A549 treated with ZK216348 at 1 μM for 4 hours (cell line): ENCODE data around the gene MORF4L2. TPM values are rescaled to one million over a fixed set of nuclear protein-coding genes. Genes with fewer than 3 reads are reported as not detected.

Experiments
- total RNA-seq: library from RNA; stranded (reverse); fragments of 200-300 nt; extraction: Qiagen RNA extraction; gene quantifications from 5 replicates; pipeline ENCODE4 v1.2.3, GENCODE V29; 2022; ENCODE audit warnings: low read depth

MORF4L2 gene, protein sequence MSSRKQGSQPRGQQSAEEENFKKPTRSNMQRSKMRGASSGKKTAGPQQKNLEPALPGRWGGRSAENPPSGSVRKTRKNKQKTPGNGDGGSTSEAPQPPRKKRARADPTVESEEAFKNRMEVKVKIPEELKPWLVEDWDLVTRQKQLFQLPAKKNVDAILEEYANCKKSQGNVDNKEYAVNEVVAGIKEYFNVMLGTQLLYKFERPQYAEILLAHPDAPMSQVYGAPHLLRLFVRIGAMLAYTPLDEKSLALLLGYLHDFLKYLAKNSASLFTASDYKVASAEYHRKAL
- total RNA-seq: 473 to 1,143 TPM (median 493 TPM) in 5 replicates

DNA sequence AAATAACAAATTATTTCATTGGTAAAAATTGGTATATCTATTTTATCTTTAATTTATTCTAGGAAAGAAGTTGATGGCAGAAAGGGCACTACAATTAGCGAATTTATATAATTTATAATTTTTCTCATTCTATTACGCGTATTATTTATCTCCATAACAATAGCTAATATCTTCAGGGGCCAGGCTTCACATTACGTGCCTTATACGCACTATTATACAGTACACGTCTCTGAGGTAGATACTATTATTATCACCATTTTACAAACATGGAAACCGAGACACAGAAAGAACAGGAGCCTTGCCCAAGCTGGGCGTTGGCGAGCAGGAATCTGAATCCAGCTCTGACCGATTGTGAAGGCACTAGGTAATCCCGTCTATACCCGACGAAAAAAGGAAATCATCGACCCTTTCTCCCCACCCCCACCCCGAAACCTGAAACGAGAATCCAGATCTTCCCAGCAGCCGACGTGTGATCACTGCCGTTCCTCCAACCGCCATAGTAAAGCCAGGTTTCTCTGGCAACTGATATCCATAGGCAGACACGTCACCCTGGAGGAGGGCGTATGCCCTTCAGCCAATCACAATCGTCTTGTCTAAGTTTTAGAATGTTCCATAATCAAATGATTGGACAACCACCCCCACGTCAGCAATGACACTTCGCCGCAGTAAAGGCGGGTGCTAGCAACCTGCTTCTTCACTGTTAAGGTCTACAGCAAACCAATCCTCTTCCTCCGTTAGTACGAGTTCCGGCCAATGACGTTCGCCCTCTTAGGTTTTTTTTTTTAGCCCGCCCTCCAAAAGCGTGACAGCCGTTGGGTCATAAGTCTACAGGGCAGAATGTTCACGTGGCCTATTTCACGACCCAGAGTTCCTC is at the start of gene MORF4L2:
Gene MORF4L2, minus strand, starts transcription at position 501 of the 874 bp plus-strand sequence. CDS start 9,672 bp downstream, outside the sequence.

DNA sequence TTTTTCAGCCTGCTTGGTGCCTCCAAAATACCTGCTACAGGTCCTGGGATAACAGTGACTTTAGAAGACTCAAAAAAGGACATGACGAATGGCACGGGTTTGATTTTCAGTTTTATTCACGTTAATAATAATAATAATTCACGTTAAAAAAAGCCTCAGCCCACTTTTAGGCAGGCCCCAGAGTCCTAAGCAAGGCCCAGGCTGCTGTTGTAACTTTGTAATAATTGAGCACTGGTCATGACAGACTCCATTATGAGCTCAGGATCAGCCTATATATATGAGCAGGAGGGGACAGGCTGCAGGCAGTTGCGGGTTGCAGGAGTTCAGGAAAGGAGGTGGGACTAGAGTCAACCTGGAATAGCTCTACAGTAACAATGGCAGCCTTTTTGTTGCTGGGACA is 24.1 kb upstream of the MORF4L2 start, which contains the start of gene TMEM31:
Gene TMEM31, plus strand, starts transcription at position 301 of the 400 bp plus-strand sequence. CDS start 1,350 bp downstream, outside the sequence.

GRCh38 chrX:103628386-103629317 is 57.8 kb downstream of the MORF4L2 start, which contains the start of gene TCEAL1:
Gene TCEAL1 (plus strand): TSS chrX:103628975. CDS start chrX:103629917, 942 bp downstream.

Other genes with a start within 250 kb of the MORF4L2 start
- not detected in 5 replicates for gene RAB40A, start 167.2 kb downstream of the MORF4L2 start, total RNA-seq
- 111 to 197 TPM (median 124 TPM) in 5 replicates for gene TCEAL4, start 101.2 kb downstream of the MORF4L2 start, total RNA-seq
- 18.6 to 26.2 TPM (median 19.2 TPM) in 5 replicates for gene TCEAL3, start 78.7 kb downstream of the MORF4L2 start, total RNA-seq
- 29.9 to 53.9 TPM (median 36.2 TPM) in 5 replicates for gene TCEAL1, start 57.7 kb downstream of the MORF4L2 start, total RNA-seq
- 0.40 TPM in 1 of 5 replicates, not detected in the others for gene TMEM31, start 24.2 kb upstream of the MORF4L2 start, total RNA-seq
- gene PLP1, start 90.1 kb upstream of the MORF4L2 start, total RNA-seq: not detected in 5 replicates
- gene RAB9B, start 145.6 kb upstream of the MORF4L2 start, total RNA-seq: 0.04 TPM in 1 of 5 replicates, not detected in the others